Body of pancreas (tissue), 4 donors: ENCODE results near the gene NHERF2.

Source experiments
- CTCF ChIP-seq, 7 experiments: fragments of 450-650 bp in 4 of 7; fragments of 200-600 bp in 3 of 7; sonication (generic) in 3 of 7; IDR thresholded peaks; one replicate each; pipeline ENCODE4 v1.5.1; 2016 to 2019; ENCODE audit warnings: antibody characterized with exemption in 7 of 7
- POLR2A ChIP-seq, 3 donors: fragments of 450-650 bp; IDR thresholded peaks; one replicate each; pipeline ENCODE4 v1.6.1; 2016; ENCODE audit warnings: antibody characterized with exemption in 3 of 3, mild to moderate bottlenecking in 2 of 3

- TF ChIP-seq POLR2A (IDR thresholded peaks at IDR 0.05) (no peak), CTCF (IDR thresholded peaks at IDR 0.05) (no peak)
Measured at GRCh38 chr16:2085669-2086068, 59.0 kb downstream of the NHERF2 start.
